ENCODE results near the gene CDC42BPB.

The CDC42BPB gene

DNA sequence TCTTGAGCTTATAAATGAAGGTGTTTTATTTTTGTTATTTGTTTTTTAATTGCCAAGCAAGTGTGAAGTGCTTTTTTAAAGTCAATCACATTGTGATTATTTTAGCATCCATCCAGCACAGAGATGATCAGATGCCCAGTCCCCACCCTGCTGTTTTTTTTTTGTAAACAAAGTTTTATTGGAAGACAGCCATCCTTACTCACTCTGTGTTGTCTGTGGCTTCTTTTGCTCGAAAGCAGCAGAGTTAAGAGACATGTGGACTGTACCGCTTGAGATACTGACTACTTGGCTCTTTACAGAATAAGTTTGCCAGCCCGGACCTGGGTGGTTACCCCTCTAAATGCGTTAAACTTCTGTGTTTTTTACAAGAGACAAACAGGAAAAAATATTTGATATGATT lies 165.8 kb downstream of the CDC42BPB start:
- DNase-seq = no peak

DNA sequence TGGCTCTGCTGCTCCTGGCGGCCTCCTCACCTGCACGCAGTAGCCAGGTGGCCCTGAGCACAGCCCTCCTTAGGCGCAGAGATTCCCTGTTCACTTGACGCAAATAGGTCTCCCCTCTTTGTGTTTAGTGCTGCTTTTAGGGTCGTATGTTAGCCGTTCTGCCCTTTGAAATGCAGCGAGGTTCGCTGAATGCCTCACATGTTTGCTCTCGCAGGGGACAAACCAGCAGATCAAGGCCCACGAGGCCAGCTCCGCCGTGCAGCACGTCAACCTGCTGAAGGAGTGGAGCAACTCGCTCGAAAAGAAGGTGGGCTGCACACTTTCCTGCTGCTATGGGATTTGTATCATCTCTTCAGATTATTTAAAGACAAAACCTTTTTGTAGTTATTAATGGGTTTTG lies 166.2 kb downstream of the CDC42BPB start:
- no peak for DNase-seq

DNA sequence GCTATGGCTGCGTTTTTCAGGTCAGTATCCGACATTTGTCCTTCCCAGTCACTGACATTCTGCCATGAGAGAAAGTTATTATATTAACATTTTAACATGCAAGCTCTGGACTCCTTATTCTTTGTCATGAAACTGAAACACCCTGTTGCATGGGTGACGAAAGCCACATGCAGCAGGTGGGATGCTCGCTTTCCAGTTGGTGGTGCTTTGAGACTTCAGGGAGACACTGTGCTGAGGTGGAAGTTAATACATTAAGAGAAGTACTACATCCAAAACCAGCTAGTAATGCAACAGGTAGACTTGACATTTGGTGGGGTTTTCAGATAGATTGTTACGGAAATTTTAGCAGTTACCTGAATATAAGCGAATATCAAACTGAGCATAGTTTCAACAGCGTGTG lies 167.7 kb downstream of the CDC42BPB start:
- no peak for DNase-seq

DNA sequence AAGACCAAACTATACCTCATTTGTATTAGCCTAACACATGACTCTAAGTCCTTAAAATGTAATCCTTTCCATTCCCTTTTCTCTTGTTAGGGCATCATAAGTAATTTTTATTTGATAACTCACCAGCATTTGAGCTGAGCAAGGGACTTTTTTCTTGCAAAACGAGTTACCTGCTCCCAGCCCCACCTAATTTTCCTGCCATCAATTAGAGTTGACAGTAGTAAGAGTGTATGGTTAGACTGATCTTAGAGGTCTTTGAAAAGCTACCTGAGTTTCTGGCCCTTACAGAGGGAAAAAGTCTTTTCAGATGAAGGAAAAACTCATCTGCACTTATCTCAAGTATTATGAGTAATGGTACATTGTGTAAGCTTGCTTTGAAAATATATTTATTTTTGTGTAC lies 168.6 kb downstream of the CDC42BPB start:
- no peak for DNase-seq

DNA sequence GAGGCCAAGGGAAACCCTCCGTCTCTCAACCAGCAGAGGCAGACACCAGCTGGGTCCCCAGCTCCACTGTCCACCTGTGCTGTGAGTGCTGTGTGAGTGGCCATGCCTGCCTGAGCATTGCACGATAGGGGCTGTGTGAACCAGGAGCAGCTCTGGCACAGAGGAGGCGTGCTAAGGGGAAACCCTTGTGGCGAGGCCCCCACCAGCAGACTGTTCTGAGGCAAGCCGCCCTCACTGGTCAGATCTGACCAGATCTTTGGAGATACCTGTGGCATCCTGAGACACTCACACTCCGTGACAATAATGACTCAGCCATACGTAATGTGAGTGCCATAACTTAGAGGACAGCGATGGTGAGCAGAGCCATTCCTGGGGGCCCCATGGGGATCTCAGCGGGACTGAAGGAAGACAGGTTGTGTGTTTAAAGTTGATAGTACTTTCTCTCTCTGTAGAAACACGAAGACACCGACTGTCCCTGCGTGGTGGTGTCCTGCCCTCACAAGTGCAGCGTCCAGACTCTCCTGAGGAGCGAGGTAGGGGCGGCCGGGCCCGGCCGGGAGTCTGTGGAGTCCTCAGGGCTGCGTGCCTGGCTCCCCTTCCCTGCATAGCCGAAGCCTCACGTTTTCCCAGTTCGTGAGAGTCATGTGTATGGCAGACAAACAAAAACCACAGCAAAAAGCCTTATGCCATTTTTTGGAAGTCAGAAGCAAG lies 171.5 kb downstream of the CDC42BPB start:
- DNase-seq = no peak

DNA sequence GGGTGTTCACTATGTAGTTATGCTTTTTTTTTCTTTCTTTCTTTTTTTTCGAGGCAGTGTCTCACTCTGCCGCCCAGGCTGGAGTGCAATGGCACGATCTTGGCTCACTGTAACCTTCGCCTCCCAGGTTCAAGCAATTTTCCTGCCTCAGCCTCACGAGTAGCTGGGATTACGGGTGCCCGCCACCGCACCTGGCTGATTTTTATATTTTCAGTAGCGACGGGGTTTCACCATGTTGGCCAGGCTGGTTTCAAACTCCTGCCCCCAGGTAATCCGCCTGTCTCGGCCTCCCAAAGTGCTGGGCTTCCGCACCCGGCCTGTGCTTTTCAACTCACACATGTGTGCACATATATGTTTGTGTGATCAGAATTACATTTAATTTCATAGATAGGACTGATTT lies 173.8 kb downstream of the CDC42BPB start:
- DNase-seq = no peak

DNA sequence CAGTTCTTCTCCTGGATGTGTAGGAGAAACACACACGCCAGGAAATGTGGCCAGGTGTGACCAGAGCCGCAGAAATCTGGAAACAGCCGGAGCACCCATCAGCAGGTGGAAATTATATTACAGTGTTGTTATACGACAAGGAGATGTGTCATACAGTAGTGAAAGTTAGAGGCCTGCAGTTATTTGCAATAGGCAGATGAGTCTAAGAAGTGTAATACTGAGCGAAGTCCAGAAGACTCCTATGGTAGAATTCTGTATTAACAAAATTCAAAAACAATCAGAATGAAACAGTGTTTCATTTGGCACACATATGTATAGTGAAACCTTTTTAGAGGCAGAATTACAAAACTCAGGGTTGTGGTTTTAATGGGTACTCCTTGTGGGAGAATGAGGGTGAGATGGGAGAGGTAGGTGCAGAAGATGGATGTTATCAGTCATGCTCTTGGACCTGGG lies 174.2 kb downstream of the CDC42BPB start:
- DNase-seq = peak; percentile 23

Measured in stimulated activated CD4-positive, alpha-beta T cell treated with anti-CD3 and anti-CD28 coated beads, Interleukin-4, amount 100 ng/mL, for 24 hours (primary cell).